GM19043 (cell line): Measurements from ENCODE around the gene TMCC3.

Experiments used
- ATAC-seq: cut with Tn5 transposase; IDR thresholded peaks from one replicate; pipeline ENCODE4 v1.9.1; 2021; ENCODE audit warnings: low read depth; ENCODE audit not compliant: unreplicated experiment

TMCC3 gene

DNA sequence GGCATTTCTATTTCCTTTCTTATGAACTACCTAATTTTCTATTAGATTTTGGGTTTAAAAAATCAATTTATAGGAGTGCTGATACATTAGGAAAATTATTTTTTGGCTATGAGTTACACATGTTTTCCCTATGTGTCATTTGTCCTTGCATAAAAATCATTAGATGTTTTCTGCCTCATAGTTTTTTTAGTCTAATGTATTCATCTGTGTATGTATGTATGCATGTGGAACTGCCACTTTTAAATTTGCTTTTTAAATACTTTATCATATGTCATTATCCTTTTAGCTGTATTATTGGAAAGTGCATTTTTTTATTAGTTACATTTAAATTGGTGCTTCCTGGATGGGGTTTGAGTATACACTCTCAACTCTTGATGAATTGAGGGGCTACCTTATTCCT lies 112.0 kb downstream of the TMCC3 start:
- no peak for ATAC-seq

DNA sequence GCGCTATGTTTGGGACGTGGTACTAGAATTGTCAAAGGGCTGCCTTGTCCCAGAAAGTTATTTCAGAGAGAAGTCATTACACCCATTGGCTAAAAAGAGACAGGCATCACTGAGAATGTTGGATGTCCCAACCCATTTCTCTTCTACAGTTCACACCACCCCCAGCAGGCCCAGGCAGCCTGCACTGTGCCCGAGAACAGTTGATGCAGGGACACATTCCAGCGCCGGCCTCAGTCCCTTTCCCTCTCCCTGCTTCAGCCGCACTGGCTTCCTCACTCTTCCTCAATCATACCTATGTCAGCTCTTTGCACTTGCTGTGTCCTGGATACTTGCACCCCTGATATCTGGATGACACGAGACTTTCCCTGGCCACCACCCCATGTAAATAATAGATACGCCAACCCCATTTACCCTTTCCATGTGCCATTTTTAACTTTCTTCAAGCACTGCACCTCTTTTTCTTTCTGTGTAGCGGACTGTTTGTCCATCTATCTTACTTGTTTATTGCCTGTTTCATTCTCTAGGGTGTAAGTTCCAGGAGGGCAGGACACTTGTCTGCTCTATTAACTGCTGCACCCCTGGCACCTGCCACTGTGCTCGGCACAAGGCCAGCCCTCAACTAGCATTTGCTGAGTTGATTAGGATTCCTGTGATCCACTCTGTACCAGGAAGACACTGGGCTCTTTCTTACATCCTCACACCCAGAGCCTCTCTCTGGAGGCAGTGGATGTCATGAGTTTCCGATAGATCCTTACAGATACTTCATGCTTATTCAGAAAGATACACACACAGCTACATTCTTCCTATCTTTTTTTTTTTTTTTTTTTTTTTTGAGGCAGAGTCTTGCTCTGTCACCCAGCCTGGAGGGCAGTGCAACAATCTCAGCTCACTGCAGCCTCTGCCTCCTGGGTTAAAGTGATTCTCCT lies 114.1 kb downstream of the TMCC3 start:
- ATAC-seq, result no peak

DNA sequence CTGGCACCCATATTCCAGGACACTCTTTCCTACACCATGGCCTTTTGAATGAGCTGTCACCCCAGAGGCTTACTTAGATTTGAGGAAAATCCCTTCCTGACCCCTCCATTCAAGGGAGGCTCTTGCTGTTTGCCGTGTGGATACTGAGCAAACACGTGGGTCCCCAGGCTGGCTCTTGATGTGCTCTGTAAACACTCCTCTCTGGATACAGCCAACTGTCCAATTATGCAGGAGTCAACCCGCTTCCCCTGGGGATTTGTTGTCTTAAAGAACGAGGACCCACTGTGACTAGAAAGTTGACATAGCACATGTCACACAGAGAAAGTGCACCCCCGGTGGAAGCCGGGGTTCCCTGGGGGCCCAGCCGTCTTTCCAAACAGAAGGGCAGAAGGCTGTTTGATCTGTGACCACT lies 114.8 kb downstream of the TMCC3 start:
- ATAC-seq, result no peak

DNA sequence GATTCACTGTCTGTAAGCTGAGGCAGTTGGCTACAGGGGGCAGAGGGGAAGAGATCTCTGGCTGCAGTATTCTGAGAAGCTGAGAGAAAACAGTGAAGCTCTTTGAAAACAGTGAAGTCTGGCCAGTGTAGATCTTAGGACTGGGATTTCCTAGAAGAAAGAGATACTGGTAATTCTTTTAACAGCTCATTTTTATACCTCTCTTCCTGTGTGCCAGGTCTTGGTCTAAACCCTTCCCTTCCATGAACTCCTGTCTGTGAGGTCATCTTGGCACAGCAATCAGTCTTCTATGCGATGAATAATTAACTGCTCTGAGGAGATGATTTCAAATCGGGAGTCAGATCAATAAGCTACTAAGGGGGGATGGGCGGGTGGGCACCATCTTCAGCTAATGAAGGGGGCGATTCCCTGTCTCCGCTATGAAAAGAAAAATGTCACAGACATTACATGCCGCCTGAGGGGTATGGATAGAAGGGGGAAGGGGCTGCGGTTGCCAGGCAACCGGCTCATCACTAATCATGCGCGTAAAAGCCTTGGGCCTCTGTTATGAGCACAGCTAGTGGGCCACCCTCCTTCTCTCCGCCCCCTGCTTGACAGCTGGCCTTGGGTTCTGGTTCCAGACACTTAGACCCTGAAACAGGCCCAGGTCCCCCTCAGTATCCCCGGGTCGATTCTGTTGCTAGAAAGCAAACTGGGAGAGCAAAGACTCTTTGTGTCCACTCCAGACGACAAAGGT lies 115.4 kb downstream of the TMCC3 start:
- no peak for ATAC-seq

DNA sequence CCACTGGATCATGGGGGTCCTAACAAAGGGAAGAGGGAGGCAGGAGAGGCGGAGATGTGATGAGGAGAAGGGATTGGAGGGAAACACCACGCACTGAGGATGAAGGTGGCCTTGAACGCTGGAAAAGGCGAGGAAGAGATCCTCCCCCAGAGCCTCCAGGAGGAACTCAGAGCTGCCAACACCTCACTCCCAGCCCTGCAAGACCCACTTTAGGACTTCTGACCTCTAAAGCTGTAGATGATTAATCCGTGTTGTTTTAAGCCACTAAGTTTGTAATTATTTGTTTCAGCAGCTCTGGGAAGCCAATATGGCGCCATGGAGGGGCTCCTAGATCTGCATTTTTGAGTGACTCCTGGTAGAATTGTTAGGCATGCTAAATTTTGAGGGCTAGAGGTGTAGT lies 116.1 kb downstream of the TMCC3 start:
- no peak for ATAC-seq

DNA sequence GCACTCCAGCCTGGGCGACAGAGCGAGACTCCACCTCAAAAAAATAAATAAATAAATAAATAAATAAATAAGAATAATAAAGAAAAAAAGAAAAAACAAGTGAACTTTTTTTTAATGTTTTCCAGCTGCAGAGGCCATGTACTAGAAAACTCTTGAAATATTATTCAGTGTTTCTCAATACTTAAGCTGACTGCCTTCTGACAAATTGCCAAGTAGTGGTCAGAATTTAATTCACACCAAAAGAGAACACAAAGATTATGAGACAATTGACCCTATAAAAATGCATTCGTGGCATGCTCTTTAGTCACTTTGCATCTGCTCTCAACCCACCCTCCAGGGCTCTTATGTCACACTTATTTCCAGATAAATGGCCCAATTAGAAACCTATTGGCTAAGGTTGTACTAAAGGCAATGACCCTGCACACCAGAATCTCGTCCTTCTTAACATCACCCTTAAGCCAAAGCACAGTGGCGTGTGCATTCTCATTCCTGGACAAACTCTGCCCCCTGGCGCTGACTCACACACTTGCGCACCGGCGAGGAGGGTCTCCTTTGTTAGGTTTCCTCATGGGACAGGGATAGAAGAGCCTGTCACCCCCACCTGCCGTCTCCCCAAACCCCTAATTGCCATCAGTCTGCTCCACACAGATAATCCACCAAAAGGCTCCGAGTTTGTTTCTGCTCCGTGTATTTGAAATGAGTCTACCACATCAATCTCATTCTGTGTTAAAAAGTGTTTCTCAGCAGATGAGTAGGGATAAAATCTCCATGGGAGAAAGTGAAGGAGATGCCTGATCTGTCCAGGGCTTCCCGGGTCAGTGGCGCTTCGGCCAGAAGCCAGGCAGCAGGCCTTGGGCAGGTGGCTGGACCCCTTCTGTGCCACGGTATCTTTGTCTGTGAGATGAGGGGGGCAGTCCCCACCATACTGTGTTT lies 117.6 kb downstream of the TMCC3 start:
- peak; percentile 78 for ATAC-seq

DNA sequence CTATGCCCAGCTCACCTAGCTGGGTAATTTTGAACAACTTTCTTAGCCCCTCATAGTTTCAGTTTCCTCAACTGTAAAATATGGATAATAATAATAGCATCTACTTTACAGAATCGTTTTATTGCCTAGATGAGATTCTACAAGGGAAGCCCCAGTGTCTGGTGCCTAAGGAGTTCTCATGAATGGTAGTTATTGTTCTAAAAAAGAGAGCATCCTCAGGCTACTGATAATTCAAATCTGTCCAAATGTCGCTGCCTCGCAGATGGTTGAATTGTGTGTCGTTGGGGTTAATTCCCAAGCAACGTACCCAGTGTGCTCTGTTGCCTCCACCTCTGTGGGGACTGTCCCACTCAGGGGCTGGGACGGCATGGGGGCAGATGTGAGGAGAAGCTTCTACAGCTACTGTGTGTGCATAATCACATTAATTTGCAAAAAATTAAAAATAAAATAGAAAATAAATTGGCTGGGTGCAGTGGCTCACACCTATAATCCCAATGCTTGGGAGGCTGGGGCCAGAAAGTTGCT lies 119.1 kb downstream of the TMCC3 start:
- ATAC-seq, result no peak

DNA sequence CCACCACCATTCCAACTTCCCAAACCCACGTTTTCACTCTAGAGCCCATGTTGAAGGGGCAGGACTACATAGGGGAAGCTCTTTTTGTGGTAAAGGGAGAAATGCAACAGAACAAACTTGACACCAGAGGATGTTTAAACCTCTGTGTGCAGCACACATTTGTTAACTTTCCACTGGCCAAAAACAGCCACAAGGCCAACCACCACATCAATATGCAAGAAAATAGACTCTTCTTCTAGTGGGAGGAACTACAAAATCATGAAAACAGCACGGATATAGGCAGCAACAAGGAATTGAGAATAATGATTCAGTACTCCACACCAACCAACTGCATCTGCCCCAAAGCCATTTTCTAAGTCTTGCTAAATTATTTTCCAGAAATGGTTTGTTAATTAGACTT lies 124.4 kb downstream of the TMCC3 start:
- no peak for ATAC-seq
